Activated CD4-positive, alpha-beta memory T cell treated with anti-CD3 and anti-CD28 coated beads for 36 hours (primary cell): ENCODE results near the gene LIN52. TPM values are rescaled to one million over a fixed set of nuclear protein-coding genes. Genes with fewer than 3 reads are reported as not detected.
A peak's percentile ranks its signal among the peaks of the same experiment; 100 is the strongest.

Source experiments
- CTCF ChIA-PET: fragments of 350-600 bp; sonication (Branson Sonifier 250); formaldehyde crosslinking; loops from one replicate; lab custom pipeline; 2021; ENCODE audit warnings: antibody characterized with exemption, inconsistent platforms; lab: Charles Lee
- POLR2A ChIA-PET: fragments of 350-600 bp; sonication (Branson Sonifier 250); formaldehyde crosslinking; loops from one replicate; lab custom pipeline; 2021; ENCODE audit warnings: antibody characterized with exemption; lab: Charles Lee
- DNase-seq: peaks from one replicate; pipeline ENCODE4 v3.0.0-alpha.2; 2020
- H3K27ac Mint-ChIP-seq: one replicate; pipeline ENCODE4 v1.8.0; 2021; ENCODE audit warnings: mixed read lengths
- H3K27me3 Mint-ChIP-seq: one replicate; pipeline ENCODE4 v1.8.0; 2021; ENCODE audit warnings: mixed read lengths
- H3K36me3 Mint-ChIP-seq: one replicate; pipeline ENCODE4 v1.8.0; 2021; ENCODE audit warnings: mixed read lengths
- H3K4me1 Mint-ChIP-seq: one replicate; pipeline ENCODE4 v1.8.0; 2021; ENCODE audit warnings: low read depth, mixed read lengths
- H3K4me3 Mint-ChIP-seq: one replicate; pipeline ENCODE4 v1.8.0; 2021; ENCODE audit warnings: mild to moderate bottlenecking, mixed read lengths
- H3K9me3 Mint-ChIP-seq: one replicate; pipeline ENCODE4 v1.8.0; 2021; ENCODE audit warnings: mixed read lengths
- intact Hi-C: fragments of 100-400 bp; cut with micrococcal nuclease; formaldehyde crosslinking; loops from one replicate; pipeline ENCODE4 v1.15.1; 2023
- total RNA-seq, 2 experiments: library from RNA; stranded (reverse); gene quantifications; one replicate each; pipeline ENCODE4 v1.2.3, GENCODE V29; 2021

LIN52 gene
- total RNA-seq, 2 experiments from 2014 or later, result 13.5 to 14.4 TPM

DNA sequence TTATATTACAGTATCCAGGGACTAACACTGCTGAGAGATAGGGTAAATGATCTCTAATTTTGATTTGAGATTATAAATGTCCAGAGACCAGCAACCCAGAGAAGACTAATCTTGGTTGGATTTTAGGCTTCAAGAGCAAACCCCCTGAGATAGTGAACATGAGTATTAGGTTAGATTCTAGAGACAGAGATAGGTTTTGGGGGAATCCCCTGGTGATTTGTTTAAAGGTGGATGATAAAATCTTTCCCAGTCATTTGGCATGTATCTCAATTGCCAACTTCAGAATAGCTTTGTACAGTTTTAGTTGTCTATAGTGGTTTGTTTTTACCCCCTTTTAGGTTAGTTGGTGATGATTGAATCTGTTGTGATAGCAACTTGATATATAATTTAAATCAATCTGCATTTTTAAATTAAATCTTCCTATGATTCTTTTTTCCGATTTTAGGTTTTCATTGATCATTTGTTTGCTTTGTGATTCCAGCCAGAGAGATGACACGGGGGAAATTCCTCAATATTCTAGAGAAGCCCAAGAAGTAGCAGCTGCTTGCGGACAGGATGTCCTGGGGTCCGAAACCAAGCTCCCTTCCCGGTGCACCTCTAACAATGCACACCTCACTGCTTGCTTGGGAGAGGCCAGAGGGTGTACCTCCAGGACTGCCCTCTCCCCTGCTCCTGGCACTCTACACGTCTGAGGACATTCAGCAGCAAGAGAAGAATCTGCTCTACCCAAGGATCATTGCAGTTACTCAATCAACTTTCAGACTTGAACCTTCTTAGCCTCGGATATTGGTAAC lies 113.9 kb downstream of the LIN52 start:
- Mint-ChIP-seq H3K36me3 (peaks cover 18% of the 10 kb centered on the region), H3K9me3 (no peaks in the 10 kb centered on the region), H3K27me3 (no peaks in the 10 kb centered on the region), H3K27ac (no peak overlapping the region), H3K4me3 (no peak overlapping the region), H3K4me1 (peaks cover 3% of the 10 kb centered on the region)
- ChIA-PET CTCF (no interaction called here), POLR2A (no interaction called here)
- intact Hi-C loops, result no loop called here
- DNase-seq, result no peak

DNA sequence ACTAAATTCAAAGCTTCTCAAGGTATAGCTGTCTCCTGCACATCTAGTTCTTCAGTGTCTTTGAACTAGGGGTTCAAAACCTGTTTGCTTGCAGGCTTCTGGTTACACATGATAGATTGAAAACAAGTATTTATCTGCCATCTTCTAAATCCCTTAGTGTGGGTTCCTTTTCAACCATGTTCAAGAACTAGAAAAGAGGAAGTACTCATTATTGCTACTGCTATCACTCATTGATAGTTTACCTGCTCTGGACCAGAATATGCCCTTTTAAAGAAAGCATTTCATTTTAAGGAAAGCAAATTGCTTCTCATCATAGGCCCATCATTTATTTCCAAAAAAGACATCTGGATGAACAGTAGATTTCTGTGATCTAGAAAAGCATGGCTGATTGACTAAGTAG lies 117.4 kb downstream of the LIN52 start:
- ChIA-PET POLR2A (no interaction called here), CTCF (no interaction called here)
- peaks cover 18% of the 10 kb centered on the region for H3K36me3 Mint-ChIP-seq
- no peaks in the 10 kb centered on the region for H3K27me3 Mint-ChIP-seq
- intact Hi-C loops, result no loop called here
- H3K4me1 Mint-ChIP-seq, result peaks cover 3% of the 10 kb centered on the region
- no peak overlapping the region for H3K4me3 Mint-ChIP-seq
- no peak for DNase-seq
- no peak overlapping the region for H3K27ac Mint-ChIP-seq
- no peaks in the 10 kb centered on the region for H3K9me3 Mint-ChIP-seq

DNA sequence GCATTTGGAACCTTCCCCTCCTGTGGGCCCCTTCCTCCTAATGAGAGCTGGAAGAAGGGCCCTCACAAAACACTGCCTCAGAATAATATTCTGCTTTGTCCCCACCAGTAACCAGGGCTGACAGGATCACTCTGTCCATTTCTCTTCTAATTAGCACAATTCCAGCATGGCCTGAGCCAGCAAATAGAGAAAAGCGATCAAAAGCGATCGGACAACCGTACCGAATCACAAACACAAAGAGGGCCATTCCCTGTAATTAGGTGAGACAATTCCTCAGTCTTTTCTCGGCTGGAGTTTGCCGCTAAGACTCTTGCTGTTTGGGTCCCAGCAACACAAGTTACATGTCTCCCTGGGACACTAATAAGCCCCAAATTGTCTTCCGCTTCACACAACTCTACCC lies 118.9 kb downstream of the LIN52 start:
- ChIA-PET CTCF (no interaction called here), POLR2A (no interaction called here)
- DNase-seq, result no peak
- intact Hi-C loops, result no loop called here
- Mint-ChIP-seq H3K27me3 (peaks cover under 1% of the 10 kb centered on the region), H3K4me1 (no peaks in the 10 kb centered on the region), H3K36me3 (peaks cover 18% of the 10 kb centered on the region), H3K4me3 (no peak overlapping the region), H3K27ac (no peak overlapping the region), H3K9me3 (no peaks in the 10 kb centered on the region)

DNA sequence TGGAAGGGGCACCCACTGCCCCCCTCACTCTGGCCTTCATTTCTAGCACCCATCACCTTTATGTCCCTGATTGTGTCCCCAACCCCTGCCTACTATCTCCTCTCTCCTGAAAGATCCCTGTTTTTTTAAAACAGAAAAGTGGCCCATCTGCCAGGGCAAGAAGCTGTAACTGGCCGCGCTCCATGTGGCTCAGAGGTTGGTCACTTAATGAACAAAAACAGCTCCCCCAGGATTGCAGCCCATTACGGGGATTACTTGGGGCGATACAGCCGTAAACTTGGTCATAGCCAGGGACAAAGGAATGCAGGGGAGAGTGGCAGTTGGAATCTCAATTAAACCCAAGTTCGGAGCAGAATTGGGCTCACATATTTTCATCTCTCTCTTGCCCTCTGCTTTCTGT lies 119.7 kb downstream of the LIN52 start:
- Mint-ChIP-seq H3K9me3 (no peaks in the 10 kb centered on the region), H3K4me1 (no peaks in the 10 kb centered on the region), H3K27ac (no peak overlapping the region), H3K27me3 (peaks cover 5% of the 10 kb centered on the region), H3K4me3 (no peak overlapping the region), H3K36me3 (peaks cover 12% of the 10 kb centered on the region)
- intact Hi-C loops, result no loop called here
- ChIA-PET CTCF (no interaction called here), POLR2A (no interaction called here)
- DNase-seq, result no peak

DNA sequence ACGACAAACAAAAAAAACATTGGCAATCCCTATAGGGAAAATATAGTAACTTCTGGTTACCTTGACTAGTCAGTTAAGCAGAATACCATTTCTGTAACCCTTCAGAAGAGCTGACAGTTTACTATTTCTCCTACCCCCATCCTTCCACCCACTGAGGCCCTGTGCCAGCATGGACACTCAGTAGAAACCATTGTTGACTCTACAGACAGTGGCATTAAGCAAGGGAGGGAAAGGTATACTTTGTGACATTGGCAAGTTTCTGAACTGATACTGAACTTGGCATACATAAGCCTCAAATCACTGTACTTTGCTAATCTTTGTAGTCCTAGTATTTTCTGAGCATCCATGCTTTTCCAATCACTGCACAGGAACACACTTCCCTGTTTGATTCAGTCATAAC lies 121.1 kb downstream of the LIN52 start:
- H3K9me3 Mint-ChIP-seq, result no peaks in the 10 kb centered on the region
- no peaks in the 10 kb centered on the region for H3K4me1 Mint-ChIP-seq
- ChIA-PET CTCF (no interaction called here), POLR2A (no interaction called here)
- intact Hi-C loops, result no loop called here
- DNase-seq, result no peak
- H3K27me3 Mint-ChIP-seq, result peaks cover 5% of the 10 kb centered on the region
- no peak overlapping the region for H3K4me3 Mint-ChIP-seq
- H3K27ac Mint-ChIP-seq, result no peak overlapping the region
- H3K36me3 Mint-ChIP-seq, result peaks cover 4% of the 10 kb centered on the region

- ChIA-PET CTCF (interaction anchor here (1.5 to 2.4 kb wide), 2 partner anchors 9 to 11 kb away, joined by 5 to 9 read pairs; no protein-coding TSS in a partner anchor), POLR2A (no interaction called here)
- H3K36me3 Mint-ChIP-seq, result peaks cover 2% of the 10 kb centered on the region
- peaks cover 6% of the 10 kb centered on the region for H3K27me3 Mint-ChIP-seq
- no peak overlapping the region for H3K4me3 Mint-ChIP-seq
- no peak for DNase-seq
- H3K4me1 Mint-ChIP-seq, result no peaks in the 10 kb centered on the region
- intact Hi-C loops, result no loop called here
- H3K9me3 Mint-ChIP-seq, result no peaks in the 10 kb centered on the region
- H3K27ac Mint-ChIP-seq, result no peak overlapping the region
Measured at GRCh38 chr14:74207943-74208342, 123.2 kb downstream of the LIN52 start.

- Mint-ChIP-seq H3K36me3 (no peaks in the 10 kb centered on the region), H3K4me3 (no peak overlapping the region), H3K27ac (no peak overlapping the region), H3K27me3 (peaks cover 7% of the 10 kb centered on the region), H3K9me3 (no peaks in the 10 kb centered on the region), H3K4me1 (no peaks in the 10 kb centered on the region)
- intact Hi-C loops, result no loop called here
- ChIA-PET CTCF (interaction anchor here (1.5 to 2.4 kb wide), 2 partner anchors 8 to 11 kb away, joined by 5 to 9 read pairs; no protein-coding TSS in a partner anchor), POLR2A (no interaction called here)
- DNase-seq, result no peak
Measured at GRCh38 chr14:74208642-74209041, 123.9 kb downstream of the LIN52 start.

DNA sequence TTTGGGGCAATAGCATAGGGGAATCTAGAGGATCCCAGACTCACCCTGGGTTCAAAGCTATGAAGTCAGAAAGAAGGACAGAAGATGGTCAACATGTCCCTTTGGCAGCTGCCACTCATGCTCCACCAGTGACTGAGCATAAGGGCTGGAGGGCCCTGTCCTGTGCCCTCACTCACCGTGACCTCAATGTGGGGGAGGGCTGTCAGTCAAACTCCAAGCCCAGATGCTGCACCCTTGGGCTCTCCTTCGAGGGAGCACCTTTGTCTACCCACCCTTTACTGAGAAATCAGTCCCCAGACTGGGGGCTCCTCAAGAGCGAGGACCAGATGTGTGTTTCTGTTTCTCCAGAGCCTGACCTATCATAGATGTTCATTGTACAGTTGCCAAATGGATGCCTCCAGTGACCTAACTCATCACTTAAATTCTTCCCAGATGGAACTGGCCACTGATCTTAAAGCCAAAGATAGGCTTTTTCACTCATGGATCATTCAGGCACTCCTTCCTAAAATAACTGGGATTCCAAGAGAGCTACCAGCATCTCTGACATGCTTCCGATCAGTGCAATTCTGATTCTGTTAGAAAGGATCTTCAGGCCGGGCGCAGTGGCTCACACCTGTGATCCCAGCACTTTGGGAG lies 127.3 kb downstream of the LIN52 start:
- no peak overlapping the region for H3K4me3 Mint-ChIP-seq
- ChIA-PET CTCF (interaction anchor here (0.8 to 1.4 kb wide), 2 partner anchors 39 to 124 kb away, joined by 3 read pairs; no protein-coding TSS in a partner anchor), POLR2A (no interaction called here)
- no peak for DNase-seq
- H3K36me3 Mint-ChIP-seq, result no peaks in the 10 kb centered on the region
- peaks cover 7% of the 10 kb centered on the region for H3K27me3 Mint-ChIP-seq
- intact Hi-C loops, result no loop called here
- no peaks in the 10 kb centered on the region for H3K9me3 Mint-ChIP-seq
- H3K27ac Mint-ChIP-seq, result no peak overlapping the region
- no peaks in the 10 kb centered on the region for H3K4me1 Mint-ChIP-seq

DNA sequence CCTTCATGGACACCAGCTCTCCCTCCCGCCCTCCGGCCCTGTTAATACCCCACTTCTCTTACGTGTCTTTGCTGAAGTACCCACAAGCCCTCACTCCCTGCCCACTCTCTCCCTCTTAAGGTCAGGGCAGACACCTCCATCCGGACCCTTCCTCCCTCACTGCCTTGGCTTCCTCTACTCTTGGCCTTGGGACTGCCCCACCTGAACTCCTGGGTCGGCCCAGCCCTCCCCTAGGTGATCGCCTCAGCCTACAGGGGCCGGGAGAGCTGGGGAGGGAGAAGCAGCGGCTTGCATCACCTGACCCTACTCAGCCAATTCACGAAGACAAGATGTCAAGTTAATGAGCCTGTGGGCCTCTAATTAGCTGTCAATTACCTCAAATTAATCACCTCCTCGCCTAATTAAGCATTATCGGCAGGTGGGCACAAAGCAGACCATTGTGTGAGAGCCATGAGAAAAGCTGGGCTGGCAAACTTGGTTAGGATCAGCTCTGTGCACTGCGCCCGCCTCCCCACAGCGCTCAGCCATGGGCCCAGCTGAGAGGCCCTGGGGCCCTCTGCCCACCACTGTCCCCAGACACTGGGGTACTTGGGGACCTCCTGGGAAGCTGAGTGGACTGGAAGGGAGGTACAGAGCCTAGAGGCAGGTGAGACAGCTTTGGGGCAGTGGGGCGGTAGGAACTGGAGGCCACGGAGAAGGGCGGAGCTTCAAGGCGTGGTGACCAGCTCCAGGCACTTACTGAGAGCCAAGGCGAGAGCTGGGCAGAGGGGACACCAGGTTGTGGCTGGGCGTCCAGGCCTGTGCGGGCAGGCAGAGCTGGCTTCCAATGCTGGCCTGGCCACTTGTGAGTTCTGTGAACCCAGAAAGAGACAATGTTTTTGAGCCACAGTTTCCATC lies 129.4 kb downstream of the LIN52 start:
- H3K9me3 Mint-ChIP-seq, result no peaks in the 10 kb centered on the region
- intact Hi-C loops, result no loop called here
- ChIA-PET POLR2A (no interaction called here), CTCF (interaction anchor here (0.8 to 1.5 kb wide), 2 partner anchors 37 to 39 kb away, joined by 3 to 6 read pairs; no protein-coding TSS in a partner anchor)
- peaks cover 9% of the 10 kb centered on the region for H3K27me3 Mint-ChIP-seq
- no peaks in the 10 kb centered on the region for H3K36me3 Mint-ChIP-seq
- DNase-seq, result no peak
- no peak overlapping the region for H3K27ac Mint-ChIP-seq
- no peak overlapping the region for H3K4me3 Mint-ChIP-seq
- H3K4me1 Mint-ChIP-seq, result no peaks in the 10 kb centered on the region

DNA sequence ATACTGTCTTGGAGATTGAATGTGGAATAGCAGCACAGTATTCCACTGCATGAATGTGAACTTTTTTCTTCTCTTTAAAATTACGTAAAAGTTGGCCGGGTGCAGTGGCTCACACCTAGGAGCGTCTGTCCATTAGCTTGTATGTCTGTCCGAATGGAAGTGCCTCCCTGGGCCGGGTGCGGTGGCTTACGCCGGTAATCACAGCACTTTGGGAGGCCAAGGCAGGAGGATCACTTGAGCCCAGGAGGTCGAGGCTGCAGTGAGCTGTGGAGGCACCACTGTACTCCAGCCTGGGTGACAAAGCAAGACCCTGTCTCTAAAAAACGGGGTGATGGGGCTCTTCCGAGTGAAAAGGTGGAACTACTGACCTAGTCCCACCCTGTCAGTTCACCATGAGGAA lies 131.9 kb downstream of the LIN52 start:
- H3K36me3 Mint-ChIP-seq, result no peaks in the 10 kb centered on the region
- no peak overlapping the region for H3K4me3 Mint-ChIP-seq
- H3K27ac Mint-ChIP-seq, result no peak overlapping the region
- no peaks in the 10 kb centered on the region for H3K9me3 Mint-ChIP-seq
- no peak for DNase-seq
- POLR2A ChIA-PET, result no interaction called here
- peaks cover 9% of the 10 kb centered on the region for H3K27me3 Mint-ChIP-seq
- intact Hi-C loops, result loop anchor here (1.0 kb wide), 1 partner anchor 35 kb away; no protein-coding TSS in a partner anchor
- H3K4me1 Mint-ChIP-seq, result no peaks in the 10 kb centered on the region
- CTCF ChIA-PET, result interaction anchor here (0.6 to 2.1 kb wide), 4 partner anchors 9 to 698 kb away, joined by 3 to 6 read pairs (median 4); no protein-coding TSS in a partner anchor

- intact Hi-C loops, result loop anchor here (1.0 kb wide), 1 partner anchor 33 kb away; no protein-coding TSS in a partner anchor
- peak; percentile 82 for DNase-seq
- CTCF ChIA-PET, result interaction anchor here (0.6 to 2.4 kb wide), 9 partner anchors 9 to 39 kb away, joined by 3 to 9 read pairs (median 5); no protein-coding TSS in a partner anchor
- Mint-ChIP-seq H3K9me3 (no peaks in the 10 kb centered on the region), H3K27ac (no peak overlapping the region), H3K4me1 (no peaks in the 10 kb centered on the region), H3K36me3 (no peaks in the 10 kb centered on the region), H3K27me3 (peaks cover 9% of the 10 kb centered on the region), H3K4me3 (no peak overlapping the region)
- POLR2A ChIA-PET, result no interaction called here
Measured at GRCh38 chr14:74217672-74218448, 133.1 kb downstream of the LIN52 start.
